ENCODE results near the gene SERAC1. TPM values are rescaled to one million over a fixed set of nuclear protein-coding genes. Genes with fewer than 3 reads are reported as not detected.

SERAC1 gene
- total RNA-seq, 6 experiments from 2014 or later, result 3.0 to 5.1 (median 4.4) TPM

GRCh38 chr6:158122048-158122447 lies 46.0 kb downstream of the SERAC1 start:
- TF ChIP-seq POLR2A (IDR thresholded peaks at IDR 0.05) (no peak), CTCF (IDR thresholded peaks at IDR 0.05) (no peak)
- Histone ChIP-seq H3K4me3 (no peak overlapping the region), H3K9me3 (no peaks in the 10 kb centered on the region), H3K27ac (no peak overlapping the region), H3K36me3 (peaks cover 0 to 2% (median 0%) of the 10 kb centered on the region in 4 donors), H3K4me1 (no peaks in the 10 kb centered on the region), H3K27me3 (no peaks in the 10 kb centered on the region)
- DNase-seq (no peak), ATAC-seq (no peak)
- intact Hi-C loops (cut with DNase I), result no loop called here
- 82% methylated on average over 2 of the region's 2 CpGs for WGBS (ENCODE audit: insufficient coverage, low coverage, low lambda C conversion rate, missing lambda C conversion rate)

GRCh38 chr6:158121335-158121734 lies 46.7 kb downstream of the SERAC1 start:
- H3K27ac ChIP-seq, result no peak overlapping the region
- 74% methylated on average over 3 of the region's 3 CpGs for WGBS (ENCODE audit: insufficient coverage, low coverage, low lambda C conversion rate, missing lambda C conversion rate)
- no peaks in the 10 kb centered on the region for H3K9me3 ChIP-seq
- no peak for ATAC-seq
- H3K4me3 ChIP-seq, result no peak overlapping the region
- H3K4me1 ChIP-seq, result no peaks in the 10 kb centered on the region
- no peak for TF ChIP-seq POLR2A (IDR thresholded peaks at IDR 0.05)
- no peak for TF ChIP-seq CTCF (IDR thresholded peaks at IDR 0.05)
- H3K27me3 ChIP-seq, result no peaks in the 10 kb centered on the region
- no peak for DNase-seq
- peaks cover 0 to 2% (median 0%) of the 10 kb centered on the region in 4 donors for H3K36me3 ChIP-seq
- intact Hi-C loops (cut with DNase I), result no loop called here

- DNase-seq (no peak), ATAC-seq (no peak)
- TF ChIP-seq POLR2A (IDR thresholded peaks at IDR 0.05), result no peak
- TF ChIP-seq CTCF (IDR thresholded peaks at IDR 0.05), result no peak
- 84% methylated on average over 3 of the region's 3 CpGs for WGBS (ENCODE audit: insufficient coverage, low coverage, low lambda C conversion rate, missing lambda C conversion rate)
- no peak overlapping the region for H3K4me3 ChIP-seq
- no peaks in the 10 kb centered on the region for H3K9me3 ChIP-seq
- H3K36me3 ChIP-seq, result peaks cover 0 to 2% (median 0%) of the 10 kb centered on the region in 4 donors
- H3K27ac ChIP-seq, result no peak overlapping the region
- H3K4me1 ChIP-seq, result no peaks in the 10 kb centered on the region
- intact Hi-C loops (cut with DNase I), result no loop called here
- H3K27me3 ChIP-seq, result no peaks in the 10 kb centered on the region
Measured at GRCh38 chr6:158118886-158119285, 49.2 kb downstream of the SERAC1 start.

- WGBS (ENCODE audit: insufficient coverage, low coverage, low lambda C conversion rate, missing lambda C conversion rate), result 89% methylated on average over 4 of the region's 6 CpGs
- H3K9me3 ChIP-seq, result no peaks in the 10 kb centered on the region
- DNase-seq (no peak), ATAC-seq (no peak)
- no peaks in the 10 kb centered on the region for H3K4me1 ChIP-seq
- intact Hi-C loops (cut with DNase I), result no loop called here
- H3K27me3 ChIP-seq, result no peaks in the 10 kb centered on the region
- no peak overlapping the region for H3K4me3 ChIP-seq
- TF ChIP-seq POLR2A (IDR thresholded peaks at IDR 0.05), result no peak
- TF ChIP-seq CTCF (IDR thresholded peaks at IDR 0.05), result no peak
- peaks cover 0 to under 1% (median 0%) of the 10 kb centered on the region in 4 donors for H3K36me3 ChIP-seq
- no peak overlapping the region for H3K27ac ChIP-seq
Measured at GRCh38 chr6:158115508-158115907, 52.6 kb downstream of the SERAC1 start.

- Histone ChIP-seq H3K27ac (no peak overlapping the region), H3K27me3 (no peaks in the 10 kb centered on the region), H3K9me3 (no peaks in the 10 kb centered on the region), H3K4me1 (no peaks in the 10 kb centered on the region), H3K36me3 (peaks cover 0 to under 1% (median 0%) of the 10 kb centered on the region in 4 donors), H3K4me3 (no peak overlapping the region)
- WGBS (ENCODE audit: insufficient coverage, low coverage, low lambda C conversion rate, missing lambda C conversion rate), result 94% methylated on average over 2 of the region's 4 CpGs
- no peak for ATAC-seq
- TF ChIP-seq POLR2A (IDR thresholded peaks at IDR 0.05) (no peak), CTCF (IDR thresholded peaks at IDR 0.05) (no peak)
- DNase-seq, result no peak
- intact Hi-C loops (cut with DNase I), result no loop called here
Measured at GRCh38 chr6:158115102-158115501, 53.0 kb downstream of the SERAC1 start.
